ENCODE data around the gene TRMU. TPM values are rescaled to one million over a fixed set of nuclear protein-coding genes. Genes with fewer than 3 reads are reported as not detected.

Gene TRMU
- total RNA-seq, 1 donor from 2014 or later, result 13.5 TPM

DNA sequence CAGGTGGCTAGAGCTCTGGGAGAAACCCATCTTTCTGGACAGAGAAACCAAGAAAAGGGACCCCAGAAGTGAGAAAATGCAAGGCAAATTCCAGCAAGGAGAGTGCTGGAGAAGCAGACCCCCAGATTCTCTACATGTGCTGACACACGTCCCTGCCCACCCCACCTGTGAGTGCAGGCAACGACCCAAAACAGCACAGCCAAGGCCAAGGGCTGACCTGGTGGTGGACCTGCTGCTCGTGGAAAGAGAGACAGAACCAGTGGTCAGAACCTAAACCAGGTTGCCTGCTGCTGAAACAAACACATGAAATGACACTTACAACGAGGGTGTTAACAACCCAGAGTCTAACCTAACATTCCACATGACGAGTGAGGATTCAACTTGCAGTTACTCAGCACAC is 24.6 kb downstream of the TRMU start:
- Histone ChIP-seq H3K27ac (no peak overlapping the region), H3K4me1 (no peaks in the 10 kb centered on the region), H3K4me3 (no peak overlapping the region), H3K9me3 (peaks cover 0 to 4% of the 10 kb centered on the region in 2 donors), H3K27me3 (no peaks in the 10 kb centered on the region), H3K36me3 (peaks cover 13 to 23% of the 10 kb centered on the region in 2 donors)
- TF ChIP-seq CTCF (IDR thresholded peaks at IDR 0.05), result no peak
- DNase-seq (ENCODE audit: low spot score in 2 of 2), result no peak
- intact Hi-C loops (cut with DNase I), result no loop called here

GRCh38 chr22:46360891-46361290 is 25.4 kb downstream of the TRMU start:
- H3K36me3 ChIP-seq, result peaks cover 10 to 15% of the 10 kb centered on the region in 2 donors
- TF ChIP-seq CTCF (IDR thresholded peaks at IDR 0.05), result no peak
- H3K27ac ChIP-seq, result no peak overlapping the region
- no peak overlapping the region for H3K4me3 ChIP-seq
- DNase-seq (ENCODE audit: low spot score in 2 of 2), result no peak
- no peaks in the 10 kb centered on the region for H3K27me3 ChIP-seq
- intact Hi-C loops (cut with DNase I), result no loop called here
- H3K4me1 ChIP-seq, result no peaks in the 10 kb centered on the region
- peaks cover 0 to 4% of the 10 kb centered on the region in 2 donors for H3K9me3 ChIP-seq

- Histone ChIP-seq H3K9me3 (peaks cover 0 to 4% of the 10 kb centered on the region in 2 donors), H3K27ac (no peak overlapping the region), H3K4me3 (no peak overlapping the region), H3K4me1 (no peaks in the 10 kb centered on the region), H3K27me3 (no peaks in the 10 kb centered on the region), H3K36me3 (peaks cover 5 to 6% of the 10 kb centered on the region in 2 donors)
- no peak for TF ChIP-seq CTCF (IDR thresholded peaks at IDR 0.05)
- intact Hi-C loops (cut with DNase I), result no loop called here
- no peak for DNase-seq (ENCODE audit: low spot score in 2 of 2)
These were observed 26.3 kb downstream of the TRMU start for GRCh38 chr22:46361826-46362202.

DNA sequence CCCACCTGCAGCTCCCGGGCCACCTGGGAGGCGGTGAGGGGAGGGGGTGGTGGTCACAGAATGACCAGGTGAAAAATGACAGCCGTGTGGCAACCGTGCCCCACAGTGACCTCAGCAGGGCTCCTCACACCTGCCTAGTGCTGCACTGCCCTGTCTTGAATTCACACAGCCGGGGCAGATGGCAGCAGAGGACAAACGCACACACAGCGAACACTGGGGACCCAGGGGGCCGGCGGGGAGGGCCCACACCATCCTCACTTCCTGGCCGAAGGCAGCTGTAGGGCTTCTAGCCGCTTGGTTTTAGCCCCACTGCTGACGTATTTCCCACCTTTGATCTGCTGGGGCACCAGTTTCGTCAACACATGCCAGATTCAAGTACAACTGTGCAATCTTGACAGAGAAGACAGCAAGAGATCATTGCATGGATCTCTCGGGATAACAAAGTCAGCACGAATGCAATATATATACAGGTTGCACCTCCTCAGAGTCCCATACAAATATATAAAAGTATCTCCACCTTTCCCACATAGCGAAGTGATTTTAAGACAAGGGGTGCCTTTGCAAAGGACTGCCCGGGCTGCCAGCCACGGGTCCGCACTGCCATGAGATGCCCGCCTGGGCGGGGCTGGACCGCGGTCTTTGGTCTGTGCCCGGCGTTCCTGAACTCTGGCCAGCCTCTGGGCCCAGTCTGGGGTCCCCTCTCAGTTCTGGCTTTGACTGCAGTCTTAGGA is 26.9 kb downstream of the TRMU start:
- Histone ChIP-seq H3K27me3 (no peaks in the 10 kb centered on the region), H3K36me3 (peaks cover 0 to under 1% of the 10 kb centered on the region in 2 donors), H3K9me3 (peaks cover 0 to 4% of the 10 kb centered on the region in 2 donors), H3K4me3 (no peak overlapping the region), H3K4me1 (no peaks in the 10 kb centered on the region), H3K27ac (no peak overlapping the region)
- no peak for DNase-seq (ENCODE audit: low spot score in 2 of 2)
- intact Hi-C loops (cut with DNase I), result no loop called here
- no peak for TF ChIP-seq CTCF (IDR thresholded peaks at IDR 0.05)

DNA sequence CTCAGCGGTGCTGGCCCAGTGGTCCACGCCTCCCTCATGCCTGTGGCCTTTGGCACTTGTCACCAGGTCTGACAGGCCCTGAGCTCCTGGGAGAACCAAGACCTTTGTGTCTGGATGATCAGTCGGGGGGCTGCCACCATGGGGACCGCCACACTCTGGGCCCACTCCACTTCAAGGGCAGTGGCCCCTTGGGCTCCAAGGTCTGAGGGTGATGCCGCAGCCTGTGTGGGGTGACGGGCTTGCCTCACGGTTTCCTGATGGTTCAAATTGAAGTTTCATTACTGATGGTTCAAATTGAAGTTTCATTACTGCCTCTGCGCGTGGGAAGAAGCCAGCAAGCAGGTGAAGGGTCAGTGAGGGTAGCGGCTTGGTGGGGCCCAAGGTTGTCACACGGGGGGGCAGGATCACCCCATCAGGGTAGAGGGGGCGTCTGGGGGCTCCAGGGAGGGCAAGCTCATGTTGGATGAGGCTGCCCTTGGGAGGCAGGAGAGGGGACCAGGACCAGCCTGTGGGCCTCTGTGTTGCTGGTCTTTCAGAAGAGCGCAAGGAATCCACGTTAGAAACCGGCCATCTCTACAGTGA is 27.5 kb downstream of the TRMU start:
- no peak overlapping the region for H3K4me3 ChIP-seq
- H3K27ac ChIP-seq, result no peak overlapping the region
- intact Hi-C loops (cut with DNase I), result no loop called here
- peaks cover 0 to 4% of the 10 kb centered on the region in 2 donors for H3K9me3 ChIP-seq
- H3K27me3 ChIP-seq, result no peaks in the 10 kb centered on the region
- no peaks in the 10 kb centered on the region for H3K4me1 ChIP-seq
- no peak for DNase-seq (ENCODE audit: low spot score in 2 of 2)
- H3K36me3 ChIP-seq, result no peaks in the 10 kb centered on the region
- no peak for TF ChIP-seq CTCF (IDR thresholded peaks at IDR 0.05)
